A172 (cell line): ENCODE measurements around the gene TDRD12. TPM values are rescaled to one million over a fixed set of nuclear protein-coding genes. Genes with fewer than 3 reads are reported as not detected.
"Not testable (repeated sequence)": the region's sequence is repeated elsewhere in the genome, so short reads cannot be mapped to it uniquely, and the experiment has no call there.

Experiments used
- DNase-seq: peaks from one replicate; pipeline ENCODE4 v3.0.0-alpha.2; 2015; ENCODE audit warnings: low spot score
- total RNA-seq: library from RNA; depleted of rRNA; stranded (reverse); fragments of >200 nt; shearing (Covaris generic); gene quantifications from 2 replicates; pipeline ENCODE4 v1.2.3, GENCODE V29; 2014

Gene TDRD12
- total RNA-seq, 1 experiment from 2014 or later: 0.05 TPM

DNA sequence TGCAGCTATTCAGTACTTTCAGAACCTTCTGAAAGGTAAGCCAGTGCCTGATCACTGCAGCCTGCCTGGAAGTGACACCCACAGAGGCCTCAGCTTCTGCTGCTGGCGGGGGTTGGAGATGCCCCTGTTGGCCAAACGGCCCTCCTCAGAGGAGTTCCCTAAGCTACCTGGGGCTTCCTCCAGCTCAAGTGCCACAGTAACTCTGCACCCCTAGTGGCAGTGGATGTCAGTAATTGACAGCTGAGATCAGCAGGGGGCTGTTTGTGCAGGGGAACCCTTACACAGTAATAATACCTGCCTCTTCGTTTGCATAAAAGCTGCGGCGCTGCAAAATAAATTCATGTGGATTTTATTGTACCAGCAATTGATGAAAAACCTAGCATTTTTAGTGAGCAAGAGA, 28.9 kb downstream of the TDRD12 start:
- no peak for DNase-seq

DNA sequence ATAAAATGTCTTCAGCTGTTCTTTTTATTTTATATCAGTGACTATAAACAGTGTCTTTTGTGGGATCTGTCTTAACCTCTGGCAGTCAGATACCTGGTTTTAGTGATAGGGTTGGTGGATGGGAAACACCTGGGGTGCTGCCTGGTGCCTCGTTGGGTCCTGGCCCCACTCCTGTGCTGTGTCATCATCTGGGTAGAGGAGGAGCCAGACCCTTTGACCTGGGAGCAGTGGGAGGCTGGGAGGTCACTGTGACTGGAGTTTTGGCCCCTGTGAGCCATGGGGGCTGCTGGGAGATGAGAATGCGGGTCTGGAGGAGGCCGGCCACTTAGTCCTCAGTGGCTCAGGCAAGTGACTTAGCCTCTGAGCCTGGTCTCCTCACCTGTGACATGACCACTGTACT, 29.4 kb downstream of the TDRD12 start:
- DNase-seq: no peak

DNA sequence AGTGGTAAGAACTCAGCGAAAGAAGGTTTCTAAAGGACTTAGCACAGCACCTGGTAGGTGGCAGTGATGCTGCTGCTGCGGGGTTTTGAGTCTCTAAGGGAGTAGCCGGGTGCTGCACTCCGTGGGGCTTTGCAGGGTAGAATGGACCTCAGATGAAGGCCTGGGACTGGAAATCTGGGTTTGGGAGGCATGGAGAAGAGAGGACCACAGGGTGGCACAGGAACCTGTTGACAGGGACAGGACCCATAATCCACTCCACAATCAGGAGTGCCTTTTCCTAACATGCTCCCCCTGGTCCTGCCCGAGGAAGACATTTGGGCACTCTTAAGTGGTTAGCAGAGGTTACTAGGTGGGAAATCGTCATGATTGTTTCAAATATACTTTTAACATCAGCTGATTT, 29.8 kb downstream of the TDRD12 start:
- DNase-seq: no peak

DNA sequence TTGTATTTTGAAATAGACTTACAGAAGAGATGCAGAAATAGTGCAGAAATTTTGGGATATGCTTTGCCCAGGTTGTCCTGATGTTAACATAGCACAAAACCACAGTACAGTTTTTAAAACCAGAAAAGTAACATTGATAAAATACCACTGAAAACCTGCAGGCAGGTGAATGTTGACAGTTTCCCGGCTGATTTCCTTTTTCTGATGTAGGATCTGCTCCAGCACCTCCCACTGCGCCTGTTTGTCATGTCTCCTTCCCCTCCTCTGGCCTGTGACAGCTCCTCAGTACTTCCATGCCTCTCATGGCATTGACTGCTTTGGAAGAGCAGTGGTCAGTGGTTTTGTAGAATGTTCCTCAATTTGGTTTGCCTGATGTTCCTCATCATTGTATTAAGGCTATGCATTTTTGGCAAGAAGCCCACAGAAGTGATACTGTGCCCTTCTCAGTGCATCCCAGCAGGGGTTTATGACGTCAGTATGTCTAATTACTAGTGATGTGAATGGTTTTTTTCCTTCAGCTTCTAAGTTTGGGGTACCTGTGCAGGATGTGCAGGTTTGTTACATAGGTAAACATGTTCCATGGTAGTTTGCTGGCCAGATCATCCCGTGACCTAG, 31.0 kb downstream of the TDRD12 start:
- no peak for DNase-seq

DNA sequence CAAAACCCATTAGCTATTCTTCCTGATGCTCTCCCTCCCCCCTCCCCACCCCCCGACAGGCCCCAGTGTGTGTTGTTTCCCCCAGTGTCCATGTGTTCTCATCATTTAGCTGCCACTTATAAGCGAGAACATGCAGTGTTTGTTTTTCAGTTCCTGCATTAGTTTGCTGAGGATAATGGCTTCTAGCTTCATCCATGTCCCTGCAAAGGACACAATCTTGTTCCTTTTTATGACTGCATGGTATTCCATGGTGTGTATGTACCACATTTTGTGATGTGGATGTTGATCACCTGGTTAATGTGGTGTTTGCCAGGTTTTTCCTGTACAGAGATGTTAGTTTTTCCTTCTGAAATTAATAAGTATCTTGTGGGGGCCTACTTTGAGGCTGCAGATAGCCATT, 31.5 kb downstream of the TDRD12 start:
- DNase-seq: no peak

DNA sequence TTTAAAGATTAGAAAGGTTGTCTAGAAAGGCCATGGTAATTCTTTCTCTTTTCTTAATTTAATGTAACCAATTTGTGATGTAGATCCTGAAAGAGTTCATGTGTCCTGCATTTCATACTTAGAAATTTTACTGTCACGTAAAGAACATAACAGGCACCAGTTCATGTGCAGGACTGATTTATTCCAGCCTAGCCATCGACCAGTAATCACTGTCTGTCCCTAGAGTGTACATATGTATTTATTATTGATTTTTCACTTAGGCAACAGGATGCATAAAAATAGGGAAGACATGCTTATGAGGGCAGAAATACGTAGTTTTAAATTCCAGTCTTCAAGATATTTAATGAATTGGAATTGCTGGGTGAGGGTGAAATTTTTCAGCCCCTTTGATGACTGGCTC, 37.6 kb downstream of the TDRD12 start:
- DNase-seq: no peak

DNA sequence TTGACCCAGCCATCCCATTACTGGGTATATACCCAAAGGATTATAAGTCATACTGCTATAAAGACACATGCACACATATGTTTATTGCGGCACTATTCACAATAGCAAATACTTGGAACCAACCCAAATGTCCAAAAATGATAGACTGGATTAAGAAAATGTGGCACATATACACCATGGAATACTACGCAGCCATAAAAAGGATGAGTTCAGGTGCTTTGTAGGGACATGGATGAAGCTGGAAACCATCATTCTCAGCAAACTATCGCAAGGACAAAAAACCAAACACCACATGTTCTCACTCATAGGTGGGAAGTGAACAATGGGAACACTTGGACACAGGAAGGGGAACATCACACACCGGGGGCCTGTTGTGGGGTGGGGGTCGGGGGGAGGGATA, 45.8 kb downstream of the TDRD12 start:
- not testable (repeated sequence) for DNase-seq

DNA sequence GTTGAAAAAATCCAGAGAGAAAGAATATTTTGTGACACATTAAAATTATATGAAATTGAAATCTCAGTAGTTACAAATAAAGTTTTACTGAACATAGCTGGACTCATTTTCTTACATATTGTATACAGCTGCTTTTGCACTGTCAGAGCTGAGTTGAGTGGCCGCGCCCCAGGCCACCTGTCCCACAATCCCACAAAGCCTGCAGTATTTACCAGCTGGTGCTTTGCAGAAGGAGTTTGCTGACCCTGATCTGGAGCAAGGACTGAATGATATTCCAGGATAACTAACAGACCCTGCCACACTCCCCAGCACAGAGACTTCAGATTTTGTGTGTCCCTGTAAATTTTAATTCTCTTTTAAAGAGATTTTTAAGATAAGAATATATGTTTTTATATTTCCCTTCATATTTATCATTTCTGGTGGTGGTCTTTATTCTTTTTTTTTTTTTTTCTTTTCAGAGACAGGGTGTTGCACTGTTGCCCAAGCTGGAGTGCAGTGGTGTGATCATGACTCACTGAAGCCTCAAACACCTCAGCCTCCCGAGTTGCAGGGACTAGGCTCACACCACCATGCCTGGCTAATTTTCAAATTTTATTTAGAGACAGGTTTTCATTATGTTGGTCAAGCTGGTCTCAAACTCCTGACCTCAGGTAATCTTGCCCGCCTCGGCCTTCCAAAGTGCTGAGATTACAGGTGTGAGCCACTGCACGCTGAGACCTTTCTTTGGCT, 48.5 kb downstream of the TDRD12 start:
- no peak for DNase-seq

DNA sequence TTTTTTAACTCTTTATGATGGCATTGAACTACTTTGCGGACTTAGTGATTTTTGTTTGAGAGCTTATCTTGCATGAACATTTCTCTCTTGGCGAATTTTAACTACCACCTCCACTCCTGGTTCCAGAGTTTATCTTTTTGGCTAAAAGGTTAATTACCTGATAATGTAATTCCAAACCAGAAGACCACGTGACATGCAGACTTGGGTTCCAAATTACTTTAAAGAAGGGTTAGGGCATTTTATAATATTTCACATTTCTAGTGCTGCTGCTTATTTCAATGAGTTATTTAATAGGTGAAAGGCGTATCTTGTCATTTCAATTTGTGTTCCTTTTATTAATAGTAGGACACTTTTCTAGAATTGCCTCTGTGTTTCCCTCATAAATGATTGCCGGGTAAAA, 52.0 kb downstream of the TDRD12 start:
- no peak for DNase-seq

DNA sequence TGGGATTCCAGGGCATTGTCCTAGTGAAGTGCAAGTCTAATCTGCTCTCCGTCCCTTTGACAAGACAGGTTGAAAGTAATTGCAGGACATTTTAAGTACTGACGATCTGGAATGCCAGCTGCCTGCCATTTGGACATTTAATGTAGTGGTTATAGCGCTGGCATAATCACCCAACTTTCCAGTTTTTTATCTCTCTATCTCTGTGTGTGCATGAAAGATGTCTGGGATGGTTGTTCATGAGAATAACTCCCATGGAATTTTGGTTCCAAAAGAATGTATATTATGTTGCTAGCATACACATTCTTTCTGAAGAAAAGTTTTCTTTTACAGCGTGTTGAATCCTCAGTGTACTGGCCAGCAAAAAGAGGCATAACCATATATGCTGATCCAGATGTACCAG, 53.6 kb downstream of the TDRD12 start:
- no peak for DNase-seq

DNA sequence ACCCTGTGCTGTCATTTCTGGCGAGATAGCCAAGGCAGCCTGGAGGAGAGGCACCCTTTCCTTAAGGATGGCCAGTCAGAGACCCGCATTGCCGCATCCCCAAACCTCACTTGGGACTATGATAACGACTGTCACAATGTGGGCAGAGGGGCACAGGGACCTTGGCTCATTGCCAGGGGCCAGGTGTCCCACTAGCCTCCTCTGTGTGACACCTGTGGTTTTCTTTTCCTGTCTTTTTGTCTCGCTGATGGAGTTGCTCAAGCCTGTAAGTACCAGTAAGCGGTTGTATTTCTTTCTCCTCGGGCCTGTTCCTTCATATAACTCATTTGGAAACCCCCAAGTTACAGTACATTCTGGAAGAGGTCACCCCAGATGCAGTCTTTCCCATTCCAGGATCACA, 59.5 kb downstream of the TDRD12 start:
- DNase-seq: no peak

DNA sequence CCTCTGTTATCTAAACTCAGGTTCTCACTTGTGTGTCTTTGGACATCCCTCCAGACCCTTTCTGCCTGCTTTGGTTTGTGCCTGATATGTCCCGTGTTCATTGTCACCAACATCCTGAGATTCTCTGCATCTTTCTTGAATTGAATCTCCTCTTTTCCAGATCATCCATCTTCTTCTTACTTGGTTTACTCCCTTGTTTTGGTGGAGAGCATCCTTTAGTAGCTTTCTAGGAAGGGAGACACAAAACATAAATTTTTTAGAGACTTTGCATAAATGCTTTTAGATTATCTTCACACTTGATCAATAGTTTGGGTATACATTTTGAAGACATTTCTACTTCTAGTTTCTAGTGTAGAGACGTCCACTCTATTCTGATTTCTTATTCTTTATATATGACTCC, 61.7 kb downstream of the TDRD12 start:
- no peak for DNase-seq

DNA sequence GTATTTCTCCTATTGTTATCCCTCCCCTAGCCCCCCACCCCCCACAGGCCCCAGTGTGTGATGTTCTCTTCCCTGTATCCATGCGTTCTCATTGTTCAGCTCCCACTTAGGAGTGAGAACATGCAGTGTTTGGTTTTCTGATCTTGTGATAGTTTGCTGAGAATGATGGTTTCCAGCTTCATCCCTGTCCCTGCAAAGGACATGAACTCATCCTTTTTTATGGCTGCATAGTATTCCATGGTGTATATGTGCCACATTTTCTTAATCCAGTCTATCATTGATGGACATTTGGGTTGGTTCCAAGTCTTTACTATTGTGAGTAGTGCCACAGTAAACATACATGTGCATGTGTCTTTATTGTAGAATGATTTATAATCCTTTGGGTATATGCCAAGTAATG, 62.5 kb downstream of the TDRD12 start:
- DNase-seq: not testable (repeated sequence)

DNA sequence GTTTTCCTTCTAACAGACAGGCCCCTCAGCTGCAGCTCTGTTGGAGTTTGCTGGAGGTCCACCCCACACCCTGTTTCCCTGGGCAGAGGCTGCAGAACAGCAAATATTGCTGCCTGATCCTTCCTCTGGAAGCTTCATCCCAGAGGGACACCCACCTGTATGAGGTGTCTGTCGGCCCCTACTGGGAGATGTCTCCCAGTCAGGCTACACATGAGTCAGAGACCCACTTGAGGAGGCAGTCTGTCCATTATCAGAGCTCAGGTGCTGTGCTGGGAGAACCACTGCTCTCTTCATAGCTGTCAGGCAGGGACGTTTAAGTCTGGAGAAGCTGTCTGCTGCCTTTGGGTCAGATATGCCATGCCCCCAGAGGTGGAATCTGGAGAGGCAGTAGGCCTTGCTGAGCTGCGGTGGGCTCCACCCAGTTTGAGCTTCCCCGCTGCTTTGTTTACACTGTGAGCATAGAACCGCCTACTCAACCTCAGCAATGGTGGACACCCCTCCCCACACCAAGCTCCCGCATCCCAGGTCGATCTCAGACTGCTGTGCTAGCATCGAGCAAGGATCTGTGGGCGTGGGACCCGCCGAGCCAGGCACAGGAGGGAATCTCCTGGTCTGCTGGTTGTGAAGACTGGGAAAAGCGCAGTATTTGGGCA, 67.7 kb downstream of the TDRD12 start:
- not testable (repeated sequence) for DNase-seq

DNA sequence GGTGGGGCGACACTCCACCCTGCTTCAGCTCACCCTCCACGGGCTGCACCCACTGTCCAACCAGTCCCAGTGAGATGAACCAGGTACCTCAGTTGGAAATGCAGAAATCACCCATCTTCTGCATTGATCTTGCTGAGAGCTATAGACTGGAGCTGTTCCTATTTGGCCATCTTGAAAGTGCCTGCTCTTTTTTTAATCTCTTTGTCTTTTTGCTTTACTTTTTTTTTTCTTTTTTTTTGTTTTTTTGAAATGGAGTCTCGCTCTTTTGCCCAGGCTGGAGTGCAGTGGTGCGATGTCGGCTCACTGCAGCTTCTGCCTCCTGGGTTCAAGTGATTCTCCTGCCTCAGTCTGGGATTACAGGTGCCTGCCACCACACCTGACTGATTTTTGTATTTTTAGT, 68.3 kb downstream of the TDRD12 start:
- DNase-seq: not testable (repeated sequence)

DNA sequence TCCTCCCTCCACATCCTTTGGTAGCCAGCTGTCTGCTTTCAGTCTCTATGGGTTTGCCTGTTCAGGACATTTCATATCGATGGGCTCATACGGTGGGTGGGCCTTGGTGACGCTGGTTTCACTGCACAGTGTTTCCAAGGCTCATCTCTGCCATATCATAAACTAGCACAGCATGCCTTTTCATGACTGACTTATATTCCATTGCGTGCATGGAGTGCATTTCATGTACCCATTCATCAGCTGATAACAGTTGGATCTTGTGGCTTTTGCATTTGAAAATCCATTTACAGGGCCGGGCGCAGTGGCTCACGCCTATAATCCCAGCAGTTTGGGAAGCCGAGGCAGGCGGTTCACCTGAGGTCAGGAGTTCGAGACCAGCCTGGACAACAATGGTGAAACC, 69.9 kb downstream of the TDRD12 start:
- no peak for DNase-seq

DNA sequence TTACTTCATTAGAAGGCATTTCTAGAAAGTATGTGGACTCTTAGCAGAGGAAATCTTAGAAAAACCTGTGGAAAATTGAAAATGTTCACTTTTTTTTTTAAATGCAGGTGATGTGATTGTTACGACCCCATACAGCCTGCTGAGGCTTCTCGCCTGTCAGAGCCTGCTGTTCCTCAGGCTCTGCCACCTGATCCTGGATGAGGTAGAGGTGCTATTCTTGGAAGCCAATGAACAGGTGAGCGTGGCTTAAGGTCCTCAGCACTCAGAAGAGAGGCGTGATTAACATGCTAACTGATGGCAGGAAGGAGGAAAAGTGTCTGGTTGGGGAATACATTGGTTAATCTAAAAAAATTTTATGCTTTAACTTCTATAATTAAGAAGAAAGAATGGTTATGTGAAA, 78.6 kb downstream of the TDRD12 start:
- no peak for DNase-seq

DNA sequence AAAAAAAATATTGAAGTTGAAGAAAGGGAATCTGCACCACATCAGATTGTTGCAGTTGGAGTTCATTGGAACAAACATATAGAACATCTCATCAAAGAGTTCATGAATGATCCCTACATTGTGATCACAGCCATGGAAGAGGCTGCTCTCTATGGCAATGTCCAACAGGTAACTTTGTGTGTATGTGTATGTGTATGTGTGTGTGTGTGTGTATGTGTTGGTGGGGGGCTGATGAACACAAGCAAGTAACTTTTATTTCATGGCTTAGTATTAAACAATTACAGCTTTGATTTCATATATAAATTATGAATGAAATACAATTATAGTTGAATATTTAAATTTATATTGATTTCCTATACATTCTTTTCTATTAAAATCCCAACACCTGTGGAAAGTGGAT, 80.6 kb downstream of the TDRD12 start:
- DNase-seq: no peak

DNA sequence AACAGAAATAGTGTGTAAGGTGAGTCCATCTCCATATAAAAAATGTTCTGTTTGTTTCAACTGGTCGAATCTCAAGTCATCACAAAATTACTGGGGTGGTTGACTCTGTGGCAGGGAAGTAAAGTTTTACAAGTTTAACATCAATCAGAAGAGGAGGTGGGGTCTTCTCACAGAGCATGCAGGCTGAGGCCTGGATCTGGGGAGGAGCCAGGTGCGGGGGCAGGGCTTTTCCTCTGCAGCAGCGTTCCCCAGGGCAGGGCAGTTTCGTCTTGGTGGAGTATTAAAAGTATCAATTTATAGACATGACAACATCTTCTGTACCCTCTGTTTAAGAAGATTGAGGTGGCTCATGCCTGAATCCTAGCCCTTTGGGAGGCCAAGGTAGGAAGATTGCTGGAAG, 81.2 kb downstream of the TDRD12 start:
- no peak for DNase-seq

DNA sequence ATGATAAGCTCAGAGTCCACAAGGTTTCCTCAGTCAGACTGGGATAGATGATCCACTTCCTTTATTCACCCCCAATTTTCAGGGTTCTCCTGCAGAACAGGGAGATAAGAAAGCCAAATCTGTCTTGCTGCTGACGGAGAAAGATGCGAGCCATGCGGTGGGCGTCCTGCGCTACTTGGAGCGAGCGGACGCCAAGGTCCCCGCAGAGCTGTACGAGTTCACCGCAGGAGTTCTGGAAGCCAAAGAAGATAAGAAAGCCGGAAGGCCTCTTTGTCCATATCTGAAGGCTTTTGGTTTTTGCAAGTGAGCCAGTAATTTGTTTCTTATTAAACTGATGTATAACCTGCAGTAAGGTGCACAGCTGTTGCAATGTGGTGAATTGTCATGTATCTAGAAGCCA, 83.3 kb downstream of the TDRD12 start:
- no peak for DNase-seq

DNA sequence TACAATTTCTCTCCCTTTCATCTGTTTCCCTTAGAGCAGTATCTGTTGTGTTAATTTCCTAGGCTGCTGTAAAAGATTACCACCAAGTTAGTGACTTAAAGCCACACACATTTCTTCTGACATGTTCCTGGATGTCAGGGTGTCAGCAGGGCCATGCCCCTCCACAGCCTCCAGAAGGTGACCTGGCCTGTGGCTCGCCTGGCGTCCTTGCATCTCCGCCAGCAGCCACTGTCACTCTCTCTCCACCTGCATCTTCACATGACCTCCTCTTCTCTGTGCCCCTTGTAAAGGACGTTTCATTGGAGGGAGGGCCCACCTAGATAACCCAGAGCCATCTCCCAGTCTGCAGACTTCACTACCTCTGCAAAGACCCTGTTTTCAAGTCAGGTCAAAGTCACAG, 88.7 kb downstream of the TDRD12 start:
- no peak for DNase-seq

DNA sequence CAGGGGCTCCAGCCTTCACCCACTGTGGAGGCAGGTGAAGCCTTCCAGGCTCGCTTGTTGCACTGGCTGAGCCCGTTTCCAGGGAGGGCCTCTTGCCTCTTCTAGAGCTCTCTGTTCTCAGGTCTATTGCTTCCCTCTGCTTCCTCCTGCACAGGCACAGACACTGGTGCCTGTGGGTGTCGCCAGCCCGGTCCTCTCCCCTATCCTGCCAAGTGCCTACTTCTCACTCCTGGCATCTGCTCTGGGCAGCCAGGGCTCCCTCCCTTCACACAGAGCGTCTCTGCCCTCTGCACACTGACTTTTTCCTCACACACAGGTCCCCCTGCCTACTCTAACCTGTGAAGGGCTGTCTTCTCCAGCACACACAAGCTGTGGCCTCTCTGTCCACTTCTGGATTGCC, 89.7 kb downstream of the TDRD12 start:
- DNase-seq: no peak

DNA sequence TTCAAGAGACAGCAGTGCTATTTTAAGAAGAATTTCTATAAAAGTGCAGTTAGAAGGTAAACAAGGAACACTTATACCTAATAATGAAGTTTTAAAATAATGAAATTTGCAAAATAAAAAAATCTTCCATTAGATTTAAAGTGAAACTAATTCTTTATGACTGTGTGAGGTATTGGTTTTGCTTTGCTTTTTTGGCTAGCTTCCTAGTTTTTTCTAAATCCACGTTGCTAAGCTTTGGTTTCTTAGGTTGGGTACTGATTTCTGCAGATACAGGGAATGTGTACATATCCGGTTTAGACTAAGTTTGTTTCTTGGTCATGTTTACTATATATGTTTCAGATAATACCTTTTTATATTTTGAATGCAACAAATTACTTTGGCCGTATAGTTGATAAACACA, 90.2 kb downstream of the TDRD12 start:
- no peak for DNase-seq
